Osteocyte (in vitro differentiated cells): ENCODE results near the gene ADAM10. TPM values are rescaled to one million over a fixed set of nuclear protein-coding genes. Genes with fewer than 3 reads are reported as not detected.
A peak's percentile ranks its signal among the peaks of the same experiment; 100 is the strongest.

ENCODE experiments used
- DNase-seq: peaks from one replicate; pipeline ENCODE4 v3.0.0; 2021; ENCODE audit warnings: mixed read lengths; ENCODE audit not compliant: unreplicated experiment; ENCODE audit errors: extremely low spot score
- H3K27ac Mint-ChIP-seq: one replicate; pipeline ENCODE4 v1.8.0; 2021; ENCODE audit warnings: mild to moderate bottlenecking, mixed read lengths; ENCODE audit not compliant: unreplicated experiment
- H3K27me3 Mint-ChIP-seq: one replicate; pipeline ENCODE4 v1.8.0; 2021; ENCODE audit warnings: mixed read lengths; ENCODE audit not compliant: unreplicated experiment
- H3K36me3 Mint-ChIP-seq: one replicate; pipeline ENCODE4 v1.8.0; 2021; ENCODE audit warnings: mixed read lengths; ENCODE audit not compliant: unreplicated experiment
- H3K4me1 Mint-ChIP-seq: one replicate; pipeline ENCODE4 v1.8.0; 2021; ENCODE audit warnings: mixed read lengths; ENCODE audit not compliant: unreplicated experiment
- H3K4me3 Mint-ChIP-seq: one replicate; pipeline ENCODE4 v1.8.0; 2021; ENCODE audit warnings: mild to moderate bottlenecking, moderate library complexity, mixed read lengths; ENCODE audit not compliant: unreplicated experiment
- H3K9me3 Mint-ChIP-seq: one replicate; pipeline ENCODE4 v1.8.0; 2021; ENCODE audit warnings: mixed read lengths; ENCODE audit not compliant: unreplicated experiment
- CTCF ChIP-seq: fragments of 200-600 bp; sonication (generic); IDR thresholded peaks from 2 replicates; pipeline ENCODE4 v1.5.0; 2021; ENCODE audit warnings: antibody characterized with exemption, mild to moderate bottlenecking, moderate library complexity
- total RNA-seq: library from RNA; stranded (reverse); gene quantifications from 2 replicates; pipeline ENCODE4 v1.2.1, GENCODE V29; 2021

Gene ADAM10
- total RNA-seq, 1 donor from 2014 or later = 169 TPM

DNA sequence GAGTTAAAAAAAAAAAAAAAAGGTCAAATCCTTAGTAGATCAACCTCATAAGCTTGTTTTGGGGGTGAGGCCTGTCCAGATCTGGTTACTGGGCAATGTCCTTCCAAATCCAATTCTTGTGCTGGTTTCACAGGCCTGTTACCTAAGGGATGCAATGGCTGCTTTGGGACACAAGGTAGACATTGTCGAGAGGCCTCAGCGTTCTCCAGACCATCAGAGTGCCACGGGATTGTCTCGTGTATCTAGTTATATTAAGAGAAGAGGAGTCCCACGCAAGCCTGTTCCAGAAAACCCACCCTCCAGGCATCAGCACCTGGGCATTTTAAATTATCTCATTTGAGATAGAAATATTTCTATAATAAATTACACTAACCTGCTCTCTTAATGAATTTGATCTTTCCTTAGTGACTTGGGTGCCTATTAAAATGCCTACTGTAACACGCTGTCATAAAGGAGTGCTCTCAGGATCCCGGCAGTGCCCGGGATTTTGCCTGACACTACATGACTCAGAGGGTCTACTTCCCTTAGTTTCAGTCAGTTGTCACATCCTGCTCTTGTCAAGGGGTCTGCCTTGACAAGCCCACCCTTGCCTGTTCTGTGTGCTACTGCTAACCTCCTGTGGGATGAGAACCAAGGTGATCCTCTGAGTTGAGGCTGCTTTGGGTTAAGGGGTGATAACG lies 201.7 kb downstream of the ADAM10 start:
- Mint-ChIP-seq H3K4me3 (no peak overlapping the region), H3K27ac (no peak overlapping the region), H3K36me3 (no peaks in the 10 kb centered on the region), H3K9me3 (no peaks in the 10 kb centered on the region), H3K4me1 (peaks cover 36% of the 10 kb centered on the region), H3K27me3 (no peaks in the 10 kb centered on the region)
- TF ChIP-seq CTCF = no peak
- no peak for DNase-seq

- Mint-ChIP-seq H3K4me1 (peaks cover 32% of the 10 kb centered on the region), H3K4me3 (no peak overlapping the region), H3K36me3 (no peaks in the 10 kb centered on the region), H3K27ac (no peak overlapping the region), H3K27me3 (no peaks in the 10 kb centered on the region), H3K9me3 (no peaks in the 10 kb centered on the region)
- DNase-seq = peak; percentile 21
- no peak for TF ChIP-seq CTCF
Observed at GRCh38 chr15:58546635-58547627, 202.6 kb downstream of the ADAM10 start.

DNA sequence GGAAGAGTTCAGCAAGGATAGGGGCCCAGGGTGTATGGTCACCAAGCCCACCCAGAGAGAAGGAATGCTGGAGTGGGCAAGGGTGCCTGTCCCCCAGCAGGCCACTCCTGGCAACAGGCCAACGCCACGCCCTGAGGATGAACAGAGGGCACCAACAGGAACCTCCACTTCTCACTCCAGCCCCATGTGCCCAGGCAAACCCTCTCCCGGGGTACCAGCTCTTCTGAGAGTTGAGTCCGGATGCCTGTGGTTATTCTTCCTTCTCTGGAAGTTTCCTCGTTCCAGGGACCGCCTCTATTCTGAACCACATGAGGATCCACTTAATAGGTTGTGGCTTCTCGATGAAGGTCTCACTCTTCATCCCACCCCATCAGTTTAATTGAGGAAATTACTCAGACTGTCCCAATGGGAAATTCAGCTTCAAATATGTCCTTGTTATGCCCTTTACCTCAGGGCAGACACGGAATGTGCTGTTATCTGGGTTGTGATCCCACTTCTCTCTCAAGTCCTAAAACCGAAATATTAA lies 203.4 kb downstream of the ADAM10 start:
- Mint-ChIP-seq H3K9me3 (no peaks in the 10 kb centered on the region), H3K4me3 (no peak overlapping the region), H3K36me3 (no peaks in the 10 kb centered on the region), H3K4me1 (peaks cover 24% of the 10 kb centered on the region), H3K27ac (no peak overlapping the region), H3K27me3 (no peaks in the 10 kb centered on the region)
- peak; percentile 81 for DNase-seq
- TF ChIP-seq CTCF = no peak

DNA sequence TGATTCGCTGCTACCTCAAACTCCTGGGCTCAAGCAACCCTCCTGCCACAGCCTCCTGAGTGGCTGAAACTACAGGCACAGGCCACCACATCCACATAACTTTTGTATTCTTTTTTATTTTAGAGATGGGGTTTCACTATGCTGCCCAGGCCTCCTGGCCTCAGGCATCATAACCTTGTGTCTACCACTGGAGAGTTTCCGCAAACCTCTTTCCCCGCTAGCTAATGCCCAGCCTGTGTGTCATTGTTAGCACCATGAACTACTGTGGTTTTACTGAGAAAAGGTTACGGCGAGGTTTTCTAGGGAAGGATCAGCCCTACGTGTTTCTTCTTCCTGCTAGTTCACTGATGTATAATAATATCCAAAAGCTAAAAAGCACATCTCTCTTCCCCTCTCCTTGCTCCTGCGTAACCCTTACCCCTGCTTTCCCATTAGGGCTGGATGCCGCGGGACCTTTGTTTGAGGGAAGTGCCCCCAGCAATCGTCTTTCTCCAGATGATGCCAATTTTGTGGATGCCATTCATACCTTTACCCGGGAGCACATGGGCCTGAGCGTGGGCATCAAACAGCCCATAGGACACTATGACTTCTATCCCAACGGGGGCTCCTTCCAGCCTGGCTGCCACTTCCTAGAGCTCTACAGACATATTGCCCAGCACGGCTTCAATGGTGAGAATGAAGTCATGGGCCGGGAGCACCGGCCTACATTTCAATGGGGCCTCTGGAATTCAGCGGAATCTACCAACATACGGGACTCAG lies 204.0 kb downstream of the ADAM10 start:
- Mint-ChIP-seq H3K36me3 (no peaks in the 10 kb centered on the region), H3K4me1 (peaks cover 22% of the 10 kb centered on the region), H3K4me3 (no peak overlapping the region), H3K27me3 (no peaks in the 10 kb centered on the region), H3K9me3 (no peaks in the 10 kb centered on the region), H3K27ac (no peak overlapping the region)
- no peak for TF ChIP-seq CTCF
- peak; percentile 40 for DNase-seq
